ENCODE results near the gene UCP2.
A peak's percentile ranks its signal among the peaks of the same experiment; 100 is the strongest.

The UCP2 gene

GRCh38 chr11:73931039-73931645 is 51.5 kb downstream of the UCP2 start:
- peak; percentile 51; the same call in 1 of the 2 replicates for TF ChIP-seq CTCF (IDR thresholded peaks at IDR 0.05)

GRCh38 chr11:73929388-73929787 is 53.3 kb downstream of the UCP2 start:
- no peak for TF ChIP-seq CTCF (IDR thresholded peaks at IDR 0.05)
